Prostate gland (tissue), 2 donors: ENCODE data around the gene GNRH2. TPM values are rescaled to one million over a fixed set of nuclear protein-coding genes. Genes with fewer than 3 reads are reported as not detected.
A peak's percentile ranks its signal among the peaks of the same experiment; 100 is the strongest.
"Not testable (repeated sequence)": the region's sequence is repeated elsewhere in the genome, so short reads cannot be mapped to it uniquely, and the experiment has no call there.

Experiments
- DNase-seq: peaks from one replicate; pipeline ENCODE4 v3.0.0-alpha.2; 2019; ENCODE audit warnings: low spot score
- H3K27ac ChIP-seq, 2 donors: fragments of 200-600 bp; sonication (generic); 2 replicates each; pipeline ENCODE4 v1.5.1; 2017 to 2019
- H3K27me3 ChIP-seq: fragments of 200-600 bp; sonication (generic); replicated peaks from 2 replicates; pipeline ENCODE4 v1.5.1; 2019; ENCODE audit not compliant: insufficient read depth
- H3K36me3 ChIP-seq, 2 donors: fragments of 200-600 bp; sonication (generic); 1 replicate in 1 of 2; 2 replicates in 1 of 2; pipeline versions ENCODE4 v1.5.1 to v1.8.1; 2017 to 2019
- H3K4me1 ChIP-seq: fragments of 200-600 bp; sonication (generic); replicated peaks from 2 replicates; pipeline ENCODE4 v1.5.1; 2019
- H3K4me3 ChIP-seq, 2 donors: fragments of 200-600 bp; sonication (generic); 2 replicates each; pipeline ENCODE4 v1.5.1; 2017 to 2019
- H3K9me3 ChIP-seq: fragments of 200-600 bp; sonication (generic); 2 replicates; pipeline ENCODE4 v1.5.1; 2017
- POLR2A ChIP-seq: fragments of 450-650 bp; IDR thresholded peaks from one replicate; pipeline ENCODE4 v1.6.1; 2016; ENCODE audit warnings: antibody characterized with exemption, mild to moderate bottlenecking
- POLR2AphosphoS5 ChIP-seq: sonication (generic); formaldehyde crosslinking; IDR thresholded peaks from one replicate; pipeline ENCODE4 v1.6.1; 2017; ENCODE audit warnings: antibody characterized with exemption
- WGBS: methylation state at CpG from one replicate; pipeline ENCODE4 v1.1.5; 2018; 5-methylcytosine and 5-hydroxymethylcytosine counted together
- intact Hi-C: fragments of 100-400 bp; cut with DNase I; formaldehyde crosslinking; loops from one replicate; pipeline ENCODE4 v1.14.2; 2022
- total RNA-seq, 2 donors: library from RNA; depleted of rRNA; stranded (reverse); fragments of >200 nt; gene quantifications; one replicate each; pipeline ENCODE4 v1.1.0, GENCODE V29; 2016
- TF ChIP-seq, protein P1 (sequence below), 4 experiments: fragments of 200-600 bp in 2 of 4; fragments of 450-650 bp in 2 of 4; sonication (generic) in 2 of 4; IDR thresholded peaks; 1 replicate in 3 of 4; 2 replicates in 1 of 4; pipeline ENCODE4 v1.5.1; 2016 to 2019; ENCODE audit warnings: antibody characterized with exemption in 4 of 4, mild to moderate bottlenecking in 2 of 4, moderate library complexity in 2 of 4

Gene GNRH2
- total RNA-seq, 2 donors from 2014 or later, result not detected

DNA sequence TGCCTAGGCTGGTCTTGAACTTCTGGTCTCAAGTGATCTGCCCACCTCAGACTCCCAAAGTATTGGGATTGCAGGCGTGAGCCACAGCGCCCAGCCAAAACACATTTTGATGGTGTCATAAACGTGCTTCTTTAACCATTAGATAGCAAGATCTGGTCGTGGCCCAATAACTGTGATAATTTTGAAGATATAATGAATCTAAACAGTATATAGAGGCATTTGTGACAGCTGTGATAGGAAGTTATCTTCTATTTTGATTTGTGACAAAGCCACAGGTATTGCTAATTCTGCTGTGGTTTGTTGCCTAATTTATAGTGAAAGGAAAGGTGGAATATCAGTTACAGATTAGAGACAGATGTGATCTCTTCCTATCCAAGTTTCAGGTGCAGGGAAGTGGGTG, 27.3 kb downstream of the GNRH2 start:
- TF ChIP-seq, protein P1, sequence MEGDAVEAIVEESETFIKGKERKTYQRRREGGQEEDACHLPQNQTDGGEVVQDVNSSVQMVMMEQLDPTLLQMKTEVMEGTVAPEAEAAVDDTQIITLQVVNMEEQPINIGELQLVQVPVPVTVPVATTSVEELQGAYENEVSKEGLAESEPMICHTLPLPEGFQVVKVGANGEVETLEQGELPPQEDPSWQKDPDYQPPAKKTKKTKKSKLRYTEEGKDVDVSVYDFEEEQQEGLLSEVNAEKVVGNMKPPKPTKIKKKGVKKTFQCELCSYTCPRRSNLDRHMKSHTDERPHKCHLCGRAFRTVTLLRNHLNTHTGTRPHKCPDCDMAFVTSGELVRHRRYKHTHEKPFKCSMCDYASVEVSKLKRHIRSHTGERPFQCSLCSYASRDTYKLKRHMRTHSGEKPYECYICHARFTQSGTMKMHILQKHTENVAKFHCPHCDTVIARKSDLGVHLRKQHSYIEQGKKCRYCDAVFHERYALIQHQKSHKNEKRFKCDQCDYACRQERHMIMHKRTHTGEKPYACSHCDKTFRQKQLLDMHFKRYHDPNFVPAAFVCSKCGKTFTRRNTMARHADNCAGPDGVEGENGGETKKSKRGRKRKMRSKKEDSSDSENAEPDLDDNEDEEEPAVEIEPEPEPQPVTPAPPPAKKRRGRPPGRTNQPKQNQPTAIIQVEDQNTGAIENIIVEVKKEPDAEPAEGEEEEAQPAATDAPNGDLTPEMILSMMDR (IDR thresholded peaks at IDR 0.05), result no peak
- TF ChIP-seq POLR2AphosphoS5 (no peak), POLR2A (no peak)
- Histone ChIP-seq H3K36me3 (no peaks in the 10 kb centered on the region), H3K4me3 (no peak overlapping the region), H3K27ac (no peak overlapping the region), H3K4me1 (no peaks in the 10 kb centered on the region), H3K9me3 (no peaks in the 10 kb centered on the region), H3K27me3 (no peaks in the 10 kb centered on the region)
- intact Hi-C loops, result no loop called here
- 98% methylated on average over 4 of the region's 4 CpGs for WGBS
- no peak for DNase-seq

DNA sequence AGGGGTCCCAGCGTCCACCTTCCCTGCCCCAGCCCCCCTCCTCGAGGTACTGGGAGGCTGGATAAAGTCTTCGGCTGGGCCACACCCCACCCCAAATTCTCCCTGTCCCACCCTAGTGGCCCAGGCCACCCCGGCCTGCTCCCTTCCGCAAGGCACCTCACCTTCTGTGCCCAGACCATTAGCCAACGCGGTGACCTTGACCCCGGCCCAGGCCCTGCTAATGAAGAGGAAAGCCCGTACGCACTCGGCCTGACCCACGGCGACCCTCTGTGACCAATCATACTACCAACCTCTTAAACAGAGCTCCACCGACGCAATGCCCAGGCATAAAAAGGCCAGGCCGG, 27.8 kb downstream of the GNRH2 start:
- Histone ChIP-seq H3K27ac (no peak overlapping the region), H3K36me3 (no peaks in the 10 kb centered on the region), H3K9me3 (no peaks in the 10 kb centered on the region), H3K4me3 (peak overlapping the region in 1 of 2 donors; percentile 41), H3K4me1 (no peaks in the 10 kb centered on the region), H3K27me3 (no peaks in the 10 kb centered on the region)
- intact Hi-C loops, result no loop called here
- DNase-seq, result no peak
- 87% methylated on average over 16 of the region's 16 CpGs for WGBS
- TF ChIP-seq, protein P1 (IDR thresholded peaks at IDR 0.05), result no peak
- TF ChIP-seq POLR2A, result no peak
- no peak for TF ChIP-seq POLR2AphosphoS5

DNA sequence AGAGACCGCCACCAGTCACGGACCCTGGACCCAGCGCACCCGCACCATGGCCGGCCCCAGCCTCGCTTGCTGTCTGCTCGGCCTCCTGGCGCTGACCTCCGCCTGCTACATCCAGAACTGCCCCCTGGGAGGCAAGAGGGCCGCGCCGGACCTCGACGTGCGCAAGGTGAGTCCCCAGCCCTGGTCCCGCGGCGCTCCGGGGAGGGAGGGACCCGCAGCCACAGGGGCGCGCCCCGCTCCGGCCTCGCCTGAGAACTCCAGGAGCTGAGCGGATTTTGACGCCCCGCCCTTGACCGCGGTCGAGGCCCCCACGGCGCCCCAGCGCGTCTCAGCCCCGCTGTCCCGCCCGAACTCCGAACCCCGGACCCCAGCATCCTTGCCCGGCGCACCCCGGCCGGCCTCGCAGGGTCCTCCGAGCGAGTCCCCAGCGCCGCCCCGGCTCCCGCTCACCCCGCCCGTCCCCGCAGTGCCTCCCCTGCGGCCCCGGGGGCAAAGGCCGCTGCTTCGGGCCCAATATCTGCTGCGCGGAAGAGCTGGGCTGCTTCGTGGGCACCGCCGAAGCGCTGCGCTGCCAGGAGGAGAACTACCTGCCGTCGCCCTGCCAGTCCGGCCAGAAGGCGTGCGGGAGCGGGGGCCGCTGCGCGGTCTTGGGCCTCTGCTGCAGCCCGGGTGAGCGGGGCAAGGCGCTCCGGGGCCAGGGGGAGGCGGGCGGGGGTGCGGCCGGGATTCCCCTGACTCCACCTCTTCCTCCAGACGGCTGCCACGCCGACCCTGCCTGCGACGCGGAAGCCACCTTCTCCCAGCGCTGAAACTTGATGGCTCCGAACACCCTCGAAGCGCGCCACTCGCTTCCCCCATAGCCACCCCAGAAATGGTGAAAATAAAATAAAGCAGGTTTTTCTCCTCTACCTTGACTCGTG, 28.4 kb downstream of the GNRH2 start, which contains the start of gene OXT:
OXT (plus strand) TSS at position 11 of the 920 bp plus-strand sequence; CDS start at position 47, 36 bp downstream.
- Histone ChIP-seq H3K9me3 (no peaks in the 10 kb centered on the region), H3K27ac (peak within 1 kb of the TSS in 1 of 2 donors; percentile 11), H3K4me1 (no peaks in the 10 kb centered on the region), H3K27me3 (no peaks in the 10 kb centered on the region), H3K4me3 (peak within 1 kb of the TSS; percentile 41 to 43), H3K36me3 (no peaks in the 10 kb centered on the region)
- DNase-seq, result peak; percentile 20
- 19% methylated on average over 65 of the region's 95 CpGs for WGBS
- TF ChIP-seq, protein P1 (IDR thresholded peaks at IDR 0.05), result no peak
- TF ChIP-seq POLR2AphosphoS5 (no peak), POLR2A (no peak)
- intact Hi-C loops, result no loop called here

DNA sequence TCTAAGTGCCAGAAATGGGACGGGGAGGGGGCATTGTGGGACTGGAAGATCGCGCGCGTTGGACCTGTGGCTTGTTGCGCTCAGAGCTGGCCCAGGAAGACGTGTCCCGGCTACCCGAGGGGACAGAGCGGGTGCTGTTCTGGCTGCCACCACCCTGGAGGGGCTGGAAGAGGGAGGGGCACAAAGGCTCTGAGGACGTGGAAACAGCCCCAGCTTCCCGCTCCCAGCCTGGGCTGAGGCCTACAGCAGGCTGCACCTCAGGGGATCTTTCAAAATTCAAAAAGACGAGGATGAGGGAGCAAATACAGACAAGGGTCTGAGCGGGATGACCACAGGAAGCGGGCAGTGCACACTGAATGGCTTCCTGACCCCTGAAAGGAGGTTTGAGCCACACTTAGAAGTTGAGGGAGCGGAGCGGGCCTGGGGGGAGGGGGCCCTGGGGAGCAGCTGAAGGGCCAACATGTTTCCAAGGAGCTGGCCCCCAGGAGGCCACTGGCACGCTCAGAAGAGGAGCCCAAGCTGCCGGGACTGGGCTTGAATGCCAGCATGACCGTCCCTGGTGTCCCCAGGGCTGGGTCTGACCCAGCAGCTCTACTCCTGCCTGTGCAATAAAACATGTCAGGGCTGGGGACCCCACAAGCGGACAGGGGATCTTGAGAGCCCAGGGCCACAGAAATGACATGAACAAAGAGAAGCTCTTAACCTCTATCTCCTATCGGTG, 29.3 kb downstream of the GNRH2 start:
- DNase-seq, result no peak
- no peak for TF ChIP-seq POLR2AphosphoS5
- TF ChIP-seq POLR2A, result no peak
- TF ChIP-seq, protein P1 (IDR thresholded peaks at IDR 0.05), result no peak

DNA sequence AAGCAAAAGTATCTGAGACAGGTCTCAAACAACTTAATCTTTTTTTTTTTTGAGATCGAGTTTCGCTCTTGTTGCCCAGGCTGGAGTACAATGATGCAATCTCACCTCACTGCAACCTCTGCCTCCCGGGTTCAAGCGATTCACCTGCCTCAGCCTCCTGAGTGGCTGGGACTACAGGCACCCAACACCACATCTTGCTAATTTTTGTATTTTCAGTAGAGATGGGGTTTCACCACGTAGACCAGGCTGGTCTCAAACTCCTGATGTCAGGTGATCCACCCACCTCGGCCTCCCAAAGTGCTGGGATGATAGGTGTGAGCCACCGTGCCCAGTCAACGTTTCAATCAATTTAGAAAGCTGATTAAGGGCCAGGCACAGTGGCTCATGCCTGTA, 29.8 kb downstream of the GNRH2 start:
- WGBS, result 86% methylated on average over 8 of the region's 8 CpGs
- not testable (repeated sequence) for H3K27me3 ChIP-seq

More for the DNA sequence above, 29.3 kb downstream of the GNRH2 start:
- H3K4me3 ChIP-seq, result peak overlapping the region in 1 of 2 donors; percentile 41
- intact Hi-C loops, result no loop called here
- no peaks in the 10 kb centered on the region for H3K36me3 ChIP-seq
- H3K9me3 ChIP-seq, result no peaks in the 10 kb centered on the region
- no peaks in the 10 kb centered on the region for H3K27me3 ChIP-seq
- H3K27ac ChIP-seq, result no peak overlapping the region
- WGBS, result 76% methylated on average over 22 of the region's 22 CpGs
- H3K4me1 ChIP-seq, result no peaks in the 10 kb centered on the region

More for the DNA sequence above, 29.8 kb downstream of the GNRH2 start:
- H3K4me1 ChIP-seq, DNase-seq, H3K27ac ChIP-seq, H3K4me3 ChIP-seq, H3K9me3 ChIP-seq, intact Hi-C loops, H3K36me3 ChIP-seq: not testable (repeated sequence)
